ENCODE data around the gene MTMR10. TPM values are rescaled to one million over a fixed set of nuclear protein-coding genes. Genes with fewer than 3 reads are reported as not detected.

MTMR10 gene
- total RNA-seq, 1 experiment from 2014 or later = 7.6 TPM

DNA sequence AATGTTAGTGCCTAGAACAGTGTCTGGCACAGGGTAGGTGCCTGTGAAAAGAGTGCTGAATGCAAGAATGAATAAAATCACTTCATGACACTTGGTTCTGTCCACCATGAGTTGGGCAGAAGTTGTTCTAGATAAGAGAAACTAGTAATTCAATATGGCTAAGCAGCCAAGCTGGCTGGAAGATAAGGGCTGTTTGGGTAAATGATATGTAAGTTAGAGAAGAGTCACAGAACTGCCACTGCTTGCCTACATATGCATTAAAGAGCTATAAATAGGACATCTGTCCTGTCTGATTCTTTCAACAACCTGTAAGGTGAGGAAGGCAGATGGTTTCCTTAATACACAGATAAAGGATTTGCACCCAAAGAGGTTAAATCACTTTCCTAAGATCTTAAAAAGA lies 13.1 kb downstream of the MTMR10 start:
- CTCF ChIA-PET = interaction anchor here (0.6 kb wide), 1 partner anchor 129 kb away, joined by 3 read pairs; no protein-coding TSS in a partner anchor
- intact Hi-C loops (cut with micrococcal nuclease) = no loop called here
- ATAC-seq (no peak), DNase-seq (no peak)
- no peak overlapping the region for H3K9ac ChIP-seq (ENCODE audit: low read length)
- no peak overlapping the region for H3K27ac ChIP-seq (ENCODE audit: low read length)
- POLR2A ChIA-PET (ENCODE audit: unreplicated experiment) = no interaction called here
- no peaks in the 10 kb centered on the region; the same call in none of the 2 replicates for H3K36me3 ChIP-seq (ENCODE audit: low read depth, low read length)
- H3K4me3 ChIP-seq (ENCODE audit: low read length) = no peak overlapping the region
- no peaks in the 10 kb centered on the region for H3K9me3 ChIP-seq (ENCODE audit: low read length)
- H4K20me1 ChIP-seq (ENCODE audit: low read length) = no peaks in the 10 kb centered on the region
- no peaks in the 10 kb centered on the region for H3K9me2 ChIP-seq (replicated peaks; ENCODE audit: low read length)
- H3F3A ChIP-seq (ENCODE audit: low read length, unreplicated experiment) = no peaks in the 10 kb centered on the region
- no peaks in the 10 kb centered on the region for H3K27me3 ChIP-seq (ENCODE audit: low read length)
- H3K4me2 ChIP-seq (ENCODE audit: low read length) = no peak overlapping the region
- no peak overlapping the region for H2AFZ ChIP-seq (ENCODE audit: low read length)
- H3K4me1 ChIP-seq (ENCODE audit: insufficient read depth, low read length) = no peaks in the 10 kb centered on the region
- TF ChIP-seq EZH2 (IDR thresholded peaks at IDR 0.05; ENCODE audit: low read length, unreplicated experiment) (no peak), EZH2phosphoT487 (IDR thresholded peaks at IDR 0.05; ENCODE audit: borderline replicate concordance, low read length) (no peak)
- TF ChIP-seq, protein P1, sequence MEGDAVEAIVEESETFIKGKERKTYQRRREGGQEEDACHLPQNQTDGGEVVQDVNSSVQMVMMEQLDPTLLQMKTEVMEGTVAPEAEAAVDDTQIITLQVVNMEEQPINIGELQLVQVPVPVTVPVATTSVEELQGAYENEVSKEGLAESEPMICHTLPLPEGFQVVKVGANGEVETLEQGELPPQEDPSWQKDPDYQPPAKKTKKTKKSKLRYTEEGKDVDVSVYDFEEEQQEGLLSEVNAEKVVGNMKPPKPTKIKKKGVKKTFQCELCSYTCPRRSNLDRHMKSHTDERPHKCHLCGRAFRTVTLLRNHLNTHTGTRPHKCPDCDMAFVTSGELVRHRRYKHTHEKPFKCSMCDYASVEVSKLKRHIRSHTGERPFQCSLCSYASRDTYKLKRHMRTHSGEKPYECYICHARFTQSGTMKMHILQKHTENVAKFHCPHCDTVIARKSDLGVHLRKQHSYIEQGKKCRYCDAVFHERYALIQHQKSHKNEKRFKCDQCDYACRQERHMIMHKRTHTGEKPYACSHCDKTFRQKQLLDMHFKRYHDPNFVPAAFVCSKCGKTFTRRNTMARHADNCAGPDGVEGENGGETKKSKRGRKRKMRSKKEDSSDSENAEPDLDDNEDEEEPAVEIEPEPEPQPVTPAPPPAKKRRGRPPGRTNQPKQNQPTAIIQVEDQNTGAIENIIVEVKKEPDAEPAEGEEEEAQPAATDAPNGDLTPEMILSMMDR (conservative IDR thresholded peaks at IDR 0.05; ENCODE audit: low read depth, low read length) = no peak
- BruUV-seq (replicated peaks) = no TSS peak
- no peaks in the 10 kb centered on the region for H3K79me2 ChIP-seq (ENCODE audit: low read length)

DNA sequence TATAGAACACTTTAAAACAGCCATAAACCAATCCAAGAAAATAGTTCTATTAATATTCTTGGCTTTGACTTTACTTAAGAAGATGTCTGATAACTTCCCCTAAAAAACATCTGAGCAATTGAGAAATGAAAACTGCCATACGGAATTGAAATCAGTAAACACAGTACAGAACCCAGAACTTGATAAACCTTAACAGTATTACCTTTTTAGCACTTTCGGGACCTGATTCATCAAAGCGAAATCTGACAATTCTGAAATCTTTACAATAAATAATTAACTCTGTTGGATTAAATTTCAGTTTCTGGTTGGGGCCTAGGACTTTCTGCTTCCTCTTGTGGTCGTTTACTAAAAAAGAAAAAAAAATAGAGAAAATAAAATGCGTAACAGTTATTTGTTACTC lies 17.3 kb downstream of the MTMR10 start:
- H3K79me2 ChIP-seq (ENCODE audit: low read length) = no peaks in the 10 kb centered on the region
- no peak overlapping the region for H3K4me3 ChIP-seq (ENCODE audit: low read length)
- no peak overlapping the region for H3K9ac ChIP-seq (ENCODE audit: low read length)
- no peaks in the 10 kb centered on the region; the same call in none of the 2 replicates for H3K36me3 ChIP-seq (ENCODE audit: low read depth, low read length)
- H3K9me3 ChIP-seq (ENCODE audit: low read length) = no peaks in the 10 kb centered on the region
- no peaks in the 10 kb centered on the region for H3F3A ChIP-seq (ENCODE audit: low read length, unreplicated experiment)
- no peaks in the 10 kb centered on the region for H3K27me3 ChIP-seq (ENCODE audit: low read length)
- ATAC-seq (no peak), DNase-seq (no peak)
- H4K20me1 ChIP-seq (ENCODE audit: low read length) = no peaks in the 10 kb centered on the region
- no peak overlapping the region for H3K4me2 ChIP-seq (ENCODE audit: low read length)
- H3K4me1 ChIP-seq (ENCODE audit: insufficient read depth, low read length) = no peaks in the 10 kb centered on the region
- TF ChIP-seq EZH2 (IDR thresholded peaks at IDR 0.05; ENCODE audit: low read length, unreplicated experiment) (no peak), EZH2phosphoT487 (IDR thresholded peaks at IDR 0.05; ENCODE audit: borderline replicate concordance, low read length) (no peak)
- TF ChIP-seq, protein P1 (conservative IDR thresholded peaks at IDR 0.05; ENCODE audit: low read depth, low read length) = no peak
- H3K9me2 ChIP-seq (replicated peaks; ENCODE audit: low read length) = no peaks in the 10 kb centered on the region
- BruUV-seq (replicated peaks) = no TSS peak
- CTCF ChIA-PET = no interaction called here
- H2AFZ ChIP-seq (ENCODE audit: low read length) = no peak overlapping the region
- POLR2A ChIA-PET (ENCODE audit: unreplicated experiment) = interaction anchor here (0.6 kb wide), 1 partner anchor 45 kb away, joined by 4 read pairs; no protein-coding TSS in a partner anchor
- intact Hi-C loops (cut with micrococcal nuclease) = no loop called here
- no peak overlapping the region for H3K27ac ChIP-seq (ENCODE audit: low read length)

DNA sequence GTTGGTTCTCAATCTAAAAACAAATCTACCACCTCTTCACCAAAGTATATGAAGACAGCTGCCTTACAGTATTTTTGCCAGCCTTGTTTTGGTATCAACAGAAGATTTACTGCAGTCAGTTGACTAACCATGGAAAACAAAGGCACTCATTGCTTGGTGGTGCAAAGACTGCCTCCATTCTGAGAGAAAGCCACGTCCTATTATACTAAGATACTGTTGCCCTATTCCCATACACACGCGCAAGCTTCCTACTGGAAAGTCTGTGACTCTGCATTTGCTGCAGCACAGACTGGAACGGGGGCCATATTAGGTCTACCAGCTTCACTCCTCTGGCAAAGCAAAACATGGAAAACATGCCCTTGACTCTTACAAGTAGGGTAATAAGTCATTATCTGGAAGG lies 18.0 kb downstream of the MTMR10 start:
- TF ChIP-seq EZH2phosphoT487 (IDR thresholded peaks at IDR 0.05; ENCODE audit: borderline replicate concordance, low read length) = no peak
- TF ChIP-seq, protein P1 (conservative IDR thresholded peaks at IDR 0.05; ENCODE audit: low read depth, low read length) = no peak
- TF ChIP-seq EZH2 (IDR thresholded peaks at IDR 0.05; ENCODE audit: low read length, unreplicated experiment) = no peak
- no peaks in the 10 kb centered on the region for H4K20me1 ChIP-seq (ENCODE audit: low read length)
- H3K79me2 ChIP-seq (ENCODE audit: low read length) = no peaks in the 10 kb centered on the region
- intact Hi-C loops (cut with micrococcal nuclease) = no loop called here
- H3K27ac ChIP-seq (ENCODE audit: low read length) = no peak overlapping the region
- H3K36me3 ChIP-seq (ENCODE audit: low read depth, low read length) = no peaks in the 10 kb centered on the region; the same call in none of the 2 replicates
- H3K4me2 ChIP-seq (ENCODE audit: low read length) = no peak overlapping the region
- H3K9me3 ChIP-seq (ENCODE audit: low read length) = no peaks in the 10 kb centered on the region
- no TSS peak for BruUV-seq (replicated peaks)
- POLR2A ChIA-PET (ENCODE audit: unreplicated experiment) = interaction anchor here (0.6 kb wide), 2 partner anchors 45 to 108 kb away, joined by 3 to 4 read pairs; no protein-coding TSS in a partner anchor
- H3K27me3 ChIP-seq (ENCODE audit: low read length) = no peaks in the 10 kb centered on the region
- no peaks in the 10 kb centered on the region for H3K9me2 ChIP-seq (replicated peaks; ENCODE audit: low read length)
- no peak for DNase-seq
- H3F3A ChIP-seq (ENCODE audit: low read length, unreplicated experiment) = no peaks in the 10 kb centered on the region
- CTCF ChIA-PET = no interaction called here
- no peak for ATAC-seq
- no peak overlapping the region for H2AFZ ChIP-seq (ENCODE audit: low read length)
- no peaks in the 10 kb centered on the region for H3K4me1 ChIP-seq (ENCODE audit: insufficient read depth, low read length)
- no peak overlapping the region for H3K9ac ChIP-seq (ENCODE audit: low read length)
- no peak overlapping the region for H3K4me3 ChIP-seq (ENCODE audit: low read length)

All from PC-3 (cell line).